ENCODE measurements around the gene RHEX.

Gene RHEX

DNA sequence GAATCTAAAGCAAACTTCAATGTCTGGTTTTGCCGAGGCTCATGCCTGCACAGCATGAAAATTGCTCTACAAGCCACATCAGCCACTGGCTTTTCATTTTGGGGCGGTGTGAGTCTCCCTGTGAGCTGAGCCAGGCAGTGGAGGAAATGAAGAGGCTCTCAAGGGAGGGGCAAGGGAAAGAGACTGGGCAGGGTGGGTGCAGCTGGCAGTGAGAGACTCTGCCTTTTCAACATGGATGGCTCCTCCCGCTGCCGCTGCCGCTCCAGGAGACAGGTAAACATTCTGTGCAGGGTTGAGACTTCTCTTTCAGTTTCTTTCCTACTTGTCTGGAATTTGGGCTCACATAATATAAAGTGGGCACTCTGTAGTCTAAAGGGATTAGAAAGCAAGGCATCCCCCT lies 17.9 kb upstream of the RHEX start:
- H3K4me1 ChIP-seq (ENCODE audit: control insufficient read depth, insufficient read depth, low read length), result peaks cover 5% of the 10 kb centered on the region
- H3K4me3 ChIP-seq (ENCODE audit: low read length), result no peak overlapping the region

DNA sequence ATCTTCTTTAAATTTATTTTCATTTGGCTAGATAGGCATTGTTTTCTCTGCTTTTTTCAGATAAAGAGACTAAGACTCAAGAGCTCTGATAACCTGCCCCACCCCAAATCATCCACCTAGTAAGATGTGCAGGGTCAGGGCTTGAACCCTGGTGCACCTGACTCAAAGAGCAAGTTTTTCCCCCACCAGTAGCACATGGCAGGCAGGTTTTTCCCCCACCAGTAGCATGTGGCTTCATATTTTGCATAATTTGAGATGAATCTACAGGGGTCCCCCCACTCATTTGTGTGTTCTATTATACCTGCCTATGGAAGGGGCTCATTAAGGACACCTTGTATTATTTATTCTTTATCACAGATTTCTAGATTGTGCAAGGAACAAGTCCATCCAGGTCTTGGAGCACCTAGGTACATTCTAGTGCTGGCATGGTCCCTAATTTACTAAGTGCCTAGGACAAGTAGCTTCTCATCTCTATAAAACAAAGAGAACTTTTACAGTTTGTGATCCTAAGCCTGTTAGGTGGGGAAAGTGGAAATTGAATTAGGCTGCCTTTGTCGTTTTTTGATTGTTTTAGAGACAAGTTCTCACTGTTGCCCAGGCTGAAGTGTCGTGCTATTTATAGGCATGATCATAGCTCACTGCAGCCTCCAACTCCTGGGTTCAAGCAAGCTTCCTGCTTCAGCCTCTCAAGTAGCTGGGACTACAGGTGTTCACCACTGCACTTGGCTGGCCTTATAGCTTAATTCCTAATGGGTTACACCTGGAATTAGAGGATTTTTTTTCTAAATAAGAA lies 16.1 kb upstream of the RHEX start:
- H3K36me3 ChIP-seq (ENCODE audit: control insufficient read depth, insufficient read depth, low read length), result no peaks in the 10 kb centered on the region
- no peaks in the 10 kb centered on the region for H3K9me3 ChIP-seq (ENCODE audit: control insufficient read depth, low read length)
- H3K9ac ChIP-seq (ENCODE audit: low read length), result no peak overlapping the region
- no peaks in the 10 kb centered on the region for H3K27me3 ChIP-seq (ENCODE audit: control insufficient read depth, insufficient read depth, low read length)
- H3K4me3 ChIP-seq (ENCODE audit: low read length), result no peak overlapping the region
- peaks cover 5% of the 10 kb centered on the region for H3K4me1 ChIP-seq (ENCODE audit: control insufficient read depth, insufficient read depth, low read length)

More for the DNA sequence above, 17.9 kb upstream of the RHEX start:
- Histone ChIP-seq H3K9ac (ENCODE audit: low read length) (peak overlapping the region; percentile 46), H3K36me3 (ENCODE audit: control insufficient read depth, insufficient read depth, low read length) (no peaks in the 10 kb centered on the region), H3K27me3 (ENCODE audit: control insufficient read depth, insufficient read depth, low read length) (no peaks in the 10 kb centered on the region), H3K9me3 (ENCODE audit: control insufficient read depth, low read length) (no peaks in the 10 kb centered on the region)

DNA sequence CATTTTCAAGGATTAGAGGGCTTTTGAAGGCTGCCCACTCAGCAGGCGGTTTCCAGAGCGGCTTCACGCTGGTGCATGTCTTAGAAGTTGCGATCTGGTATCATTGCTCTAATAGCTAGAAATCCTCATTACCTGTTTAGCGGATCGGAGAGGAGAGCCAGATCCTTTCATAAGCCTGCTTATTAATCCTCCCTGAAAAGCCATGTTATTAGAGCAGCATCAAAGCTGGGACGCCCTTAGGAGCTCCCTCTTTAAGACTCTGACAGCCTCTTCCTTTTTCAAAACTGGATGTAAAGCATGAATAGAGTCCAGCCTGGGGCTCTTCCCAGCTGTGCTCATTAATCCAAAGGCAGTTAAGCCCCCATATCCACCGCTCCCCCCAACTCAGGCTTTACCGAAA lies 15.4 kb upstream of the RHEX start:
- peaks cover 5% of the 10 kb centered on the region for H3K4me1 ChIP-seq (ENCODE audit: control insufficient read depth, insufficient read depth, low read length)
- H3K36me3 ChIP-seq (ENCODE audit: control insufficient read depth, insufficient read depth, low read length), result no peaks in the 10 kb centered on the region
- no peaks in the 10 kb centered on the region for H3K9me3 ChIP-seq (ENCODE audit: control insufficient read depth, low read length)
- no peaks in the 10 kb centered on the region for H3K27me3 ChIP-seq (ENCODE audit: control insufficient read depth, insufficient read depth, low read length)
- no peak overlapping the region for H3K4me3 ChIP-seq (ENCODE audit: low read length)
- no peak overlapping the region for H3K9ac ChIP-seq (ENCODE audit: low read length)

DNA sequence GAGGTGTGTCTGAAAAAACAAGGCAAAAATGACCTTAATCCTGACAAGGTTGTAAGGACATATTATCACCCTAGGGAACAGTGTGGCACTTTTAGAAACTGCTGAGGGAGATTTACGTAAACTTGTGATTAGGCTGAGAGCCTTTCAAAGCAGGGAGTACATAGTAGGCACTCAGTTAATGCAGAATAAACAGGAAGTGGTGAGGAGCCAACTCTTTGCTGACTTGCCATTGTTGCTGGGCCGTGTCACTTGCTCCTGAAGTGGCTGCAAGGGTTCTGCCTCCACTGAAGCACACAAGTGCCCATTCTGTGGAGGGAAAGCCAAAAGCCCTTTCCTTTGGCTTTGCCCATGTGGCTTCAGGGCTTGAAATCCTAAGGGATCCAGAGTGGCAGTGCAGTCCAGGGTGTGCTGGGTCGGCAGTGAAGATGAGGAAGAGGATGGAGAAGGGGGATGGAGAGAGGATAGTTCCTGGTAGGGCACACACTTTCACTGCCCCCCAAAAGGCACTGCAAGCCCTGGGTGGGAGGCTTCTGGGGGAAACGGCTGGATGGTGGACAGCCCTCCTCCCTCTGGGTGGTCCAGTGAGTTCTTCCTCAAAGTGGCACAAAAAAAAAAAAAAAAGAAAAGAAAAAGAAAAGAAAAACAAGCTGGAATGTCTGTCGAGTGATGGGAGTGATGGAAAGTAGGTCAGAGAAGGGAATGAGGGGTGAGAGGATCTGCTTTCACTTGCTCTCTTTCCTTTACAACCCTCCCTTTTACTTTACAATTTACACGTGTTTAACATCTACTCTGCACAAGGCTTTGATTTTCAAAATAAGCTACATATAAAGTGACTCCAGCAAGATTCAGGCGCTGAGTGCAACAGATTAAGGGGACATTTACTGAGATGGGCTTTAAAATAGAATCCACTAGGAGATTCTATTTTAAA lies 13.7 kb upstream of the RHEX start:
- H3K9ac ChIP-seq (ENCODE audit: low read length), result no peak overlapping the region
- peaks cover 5% of the 10 kb centered on the region for H3K4me1 ChIP-seq (ENCODE audit: control insufficient read depth, insufficient read depth, low read length)
- no peaks in the 10 kb centered on the region for H3K36me3 ChIP-seq (ENCODE audit: control insufficient read depth, insufficient read depth, low read length)
- no peaks in the 10 kb centered on the region for H3K9me3 ChIP-seq (ENCODE audit: control insufficient read depth, low read length)
- H3K27me3 ChIP-seq (ENCODE audit: control insufficient read depth, insufficient read depth, low read length), result no peaks in the 10 kb centered on the region
- no peak overlapping the region for H3K4me3 ChIP-seq (ENCODE audit: low read length)

DNA sequence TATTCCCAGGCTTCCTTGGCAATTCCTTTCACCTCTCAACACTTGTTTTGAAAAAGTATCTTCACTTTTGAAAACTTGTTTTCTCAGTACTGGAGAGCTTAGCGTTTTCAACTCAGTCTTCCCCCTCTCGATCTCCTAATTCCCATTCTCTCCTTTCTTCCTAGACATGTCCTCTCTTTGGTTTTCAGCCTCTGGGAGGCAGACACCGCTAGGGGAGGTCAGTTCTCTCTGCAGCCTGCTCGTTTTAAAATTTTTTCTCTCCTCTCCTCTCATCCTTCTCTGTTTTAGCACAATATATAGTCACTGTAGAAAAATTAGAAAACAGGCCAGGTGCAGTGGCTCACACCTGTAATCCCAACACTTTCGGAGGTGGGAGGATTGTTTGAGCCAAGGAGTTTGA lies 12.6 kb upstream of the RHEX start:
- Histone ChIP-seq H3K4me3 (ENCODE audit: low read length) (no peak overlapping the region), H3K9ac (ENCODE audit: low read length) (no peak overlapping the region), H3K9me3 (ENCODE audit: control insufficient read depth, low read length) (no peaks in the 10 kb centered on the region), H3K4me1 (ENCODE audit: control insufficient read depth, insufficient read depth, low read length) (no peaks in the 10 kb centered on the region), H3K27me3 (ENCODE audit: control insufficient read depth, insufficient read depth, low read length) (no peaks in the 10 kb centered on the region), H3K36me3 (ENCODE audit: control insufficient read depth, insufficient read depth, low read length) (no peaks in the 10 kb centered on the region)

DNA sequence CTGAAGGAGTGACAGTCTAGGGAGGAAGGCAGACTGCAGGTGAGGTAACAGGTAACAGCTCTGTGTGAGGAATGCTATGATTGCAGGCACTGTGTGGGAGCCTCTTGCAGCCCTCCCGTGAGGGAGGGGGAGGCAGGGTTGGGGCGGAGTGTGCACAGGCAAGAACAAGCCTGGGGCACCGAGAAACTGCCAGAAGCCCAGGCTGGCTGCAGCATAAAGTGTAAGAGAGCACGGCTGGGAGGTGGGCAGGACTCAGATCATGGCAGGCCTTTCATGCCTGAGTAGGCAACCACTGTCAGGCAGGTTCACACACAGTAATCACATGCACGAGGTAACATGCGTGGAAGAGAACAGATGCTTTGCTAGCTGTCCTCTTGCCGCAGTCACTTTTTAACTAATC lies 11.3 kb upstream of the RHEX start:
- Histone ChIP-seq H3K4me3 (ENCODE audit: low read length) (no peak overlapping the region), H3K9me3 (ENCODE audit: control insufficient read depth, low read length) (no peaks in the 10 kb centered on the region), H3K36me3 (ENCODE audit: control insufficient read depth, insufficient read depth, low read length) (no peaks in the 10 kb centered on the region), H3K9ac (ENCODE audit: low read length) (no peak overlapping the region), H3K27me3 (ENCODE audit: control insufficient read depth, insufficient read depth, low read length) (no peaks in the 10 kb centered on the region), H3K4me1 (ENCODE audit: control insufficient read depth, insufficient read depth, low read length) (no peaks in the 10 kb centered on the region)

DNA sequence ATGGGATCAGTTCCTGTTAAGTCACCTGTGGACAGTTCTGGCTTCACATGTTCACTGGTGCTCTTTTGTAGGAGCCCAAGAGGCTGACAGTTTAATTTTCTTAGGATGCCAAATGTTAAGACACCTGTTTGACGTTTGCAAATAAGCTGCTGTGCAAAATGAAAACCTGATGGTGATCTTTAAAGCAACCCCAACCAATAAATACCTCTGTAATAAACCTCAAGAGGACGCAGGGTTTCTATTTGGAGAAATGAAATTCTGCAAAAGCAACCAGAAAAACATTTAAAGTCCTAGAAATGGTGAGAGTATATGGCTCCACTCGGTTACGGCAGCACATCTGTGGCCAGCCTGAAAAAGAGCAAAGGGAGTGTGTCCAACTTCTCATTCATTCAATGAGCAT lies 5.7 kb upstream of the RHEX start:
- no peaks in the 10 kb centered on the region for H3K36me3 ChIP-seq (ENCODE audit: control insufficient read depth, insufficient read depth, low read length)
- no peaks in the 10 kb centered on the region for H3K27me3 ChIP-seq (ENCODE audit: control insufficient read depth, insufficient read depth, low read length)
- H3K9ac ChIP-seq (ENCODE audit: low read length), result no peak overlapping the region
- no peak overlapping the region for H3K4me3 ChIP-seq (ENCODE audit: low read length)
- peaks cover 16% of the 10 kb centered on the region for H3K4me1 ChIP-seq (ENCODE audit: control insufficient read depth, insufficient read depth, low read length)
- H3K9me3 ChIP-seq (ENCODE audit: control insufficient read depth, low read length), result no peaks in the 10 kb centered on the region

DNA sequence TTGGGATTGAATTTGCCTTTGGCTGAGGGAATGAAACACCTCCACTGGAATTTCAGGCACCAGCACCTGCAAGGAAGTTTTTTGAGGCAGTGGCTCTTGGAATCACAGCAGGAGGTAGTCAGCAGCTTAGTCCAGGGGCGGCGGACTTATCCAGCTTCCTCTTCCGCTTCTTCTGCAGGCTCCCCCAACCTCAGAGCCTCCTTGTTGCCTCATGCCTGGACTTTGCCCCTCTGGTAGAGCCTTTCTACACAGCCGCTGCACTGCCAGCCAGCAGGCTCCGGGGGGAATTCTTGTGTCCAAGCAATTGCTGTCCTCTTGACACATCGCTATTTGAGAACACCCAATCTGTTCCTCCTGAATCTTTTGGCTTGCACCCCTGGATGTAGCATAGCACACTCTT lies 4.4 kb upstream of the RHEX start:
- Histone ChIP-seq H3K4me1 (ENCODE audit: control insufficient read depth, insufficient read depth, low read length) (peaks cover 16% of the 10 kb centered on the region), H3K27me3 (ENCODE audit: control insufficient read depth, insufficient read depth, low read length) (no peaks in the 10 kb centered on the region), H3K36me3 (ENCODE audit: control insufficient read depth, insufficient read depth, low read length) (no peaks in the 10 kb centered on the region), H3K9ac (ENCODE audit: low read length) (peak overlapping the region; percentile 24), H3K9me3 (ENCODE audit: control insufficient read depth, low read length) (no peaks in the 10 kb centered on the region), H3K4me3 (ENCODE audit: low read length) (no peak overlapping the region)

DNA sequence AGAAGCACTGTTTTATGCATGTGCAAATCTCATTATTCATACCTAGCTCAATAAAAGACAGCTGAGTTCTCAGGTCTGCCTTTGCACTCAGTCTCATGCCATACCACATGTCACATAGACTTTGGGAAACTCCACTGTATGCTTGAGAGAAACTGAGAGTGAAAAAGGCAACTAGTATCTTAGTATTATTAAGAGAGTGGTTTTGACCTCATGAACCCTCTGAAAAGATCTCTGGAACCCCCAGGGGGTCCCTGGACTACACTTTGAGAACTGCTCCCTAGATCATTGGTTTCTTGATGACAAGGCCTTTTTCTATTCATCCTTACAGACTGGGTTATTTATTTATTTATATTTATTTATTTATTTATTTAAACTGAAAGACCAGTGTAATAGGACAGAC lies 3.7 kb upstream of the RHEX start:
- Histone ChIP-seq H3K36me3 (ENCODE audit: control insufficient read depth, insufficient read depth, low read length) (no peaks in the 10 kb centered on the region), H3K9me3 (ENCODE audit: control insufficient read depth, low read length) (no peaks in the 10 kb centered on the region), H3K27me3 (ENCODE audit: control insufficient read depth, insufficient read depth, low read length) (no peaks in the 10 kb centered on the region), H3K9ac (ENCODE audit: low read length) (no peak overlapping the region), H3K4me1 (ENCODE audit: control insufficient read depth, insufficient read depth, low read length) (peaks cover 16% of the 10 kb centered on the region), H3K4me3 (ENCODE audit: low read length) (no peak overlapping the region)

DNA sequence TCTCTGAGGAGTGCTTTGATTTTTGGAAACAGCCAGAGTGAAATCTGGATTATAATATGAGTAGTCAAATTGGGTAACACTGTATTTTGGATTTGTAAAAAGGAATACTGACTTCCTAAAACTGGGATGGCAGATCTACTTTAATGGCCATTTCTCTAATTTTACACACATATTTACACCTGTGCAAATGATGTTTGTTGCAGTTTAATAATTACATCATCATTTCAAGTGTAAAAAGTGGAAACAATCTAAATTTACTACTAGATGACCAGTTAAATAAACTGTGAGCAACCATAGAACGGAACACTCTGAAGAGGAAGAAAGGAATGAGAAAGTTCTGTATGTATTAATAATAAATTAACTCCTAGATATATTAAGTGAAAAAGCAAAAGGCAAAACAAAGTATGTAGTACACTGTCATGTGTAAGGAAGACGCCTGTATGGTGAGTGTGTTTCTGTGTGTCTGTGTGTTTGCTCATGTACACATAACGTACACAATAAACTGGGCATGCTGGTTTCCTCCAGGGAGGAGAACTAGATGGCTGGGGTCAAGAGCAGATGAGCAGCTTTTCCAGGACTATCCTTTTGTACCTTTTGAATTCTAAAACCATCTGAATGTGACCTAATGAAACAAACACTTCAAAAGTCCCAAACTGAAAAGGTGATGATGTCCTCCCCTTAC lies 2.9 kb upstream of the RHEX start:
- H3K9ac ChIP-seq (ENCODE audit: low read length), result no peak overlapping the region
- peaks cover 16% of the 10 kb centered on the region for H3K4me1 ChIP-seq (ENCODE audit: control insufficient read depth, insufficient read depth, low read length)
- H3K27me3 ChIP-seq (ENCODE audit: control insufficient read depth, insufficient read depth, low read length), result no peaks in the 10 kb centered on the region
- H3K9me3 ChIP-seq (ENCODE audit: control insufficient read depth, low read length), result no peaks in the 10 kb centered on the region
- no peaks in the 10 kb centered on the region for H3K36me3 ChIP-seq (ENCODE audit: control insufficient read depth, insufficient read depth, low read length)
- H3K4me3 ChIP-seq (ENCODE audit: low read length), result no peak overlapping the region

DNA sequence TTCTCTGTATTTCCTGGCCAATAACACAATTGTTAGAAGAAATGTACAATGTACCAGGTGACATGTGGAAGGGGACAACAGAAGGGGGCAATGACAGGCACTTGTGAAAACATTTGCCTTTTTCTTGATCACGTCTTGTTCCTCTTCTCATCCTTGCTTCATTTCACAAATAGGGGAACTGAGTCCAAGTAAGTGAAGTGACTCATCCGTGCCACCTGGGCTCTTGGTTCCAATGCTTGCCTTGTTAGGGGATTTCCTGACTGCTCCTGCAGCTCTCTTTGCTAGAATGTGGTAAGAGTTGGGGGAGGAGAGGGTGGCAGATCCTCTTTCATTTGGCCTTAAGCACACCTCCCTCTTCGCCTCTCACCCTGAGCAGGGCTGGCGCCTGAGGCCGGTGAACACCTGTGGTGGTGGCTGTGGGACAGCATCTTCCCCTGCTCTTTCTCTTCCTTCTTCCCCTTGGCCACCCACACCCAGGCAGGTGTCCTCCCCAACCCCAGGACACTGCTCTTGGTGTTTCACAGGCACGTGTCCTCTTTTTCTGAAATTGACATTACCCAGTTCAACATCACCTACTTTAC lies 2.2 kb upstream of the RHEX start:
- Histone ChIP-seq H3K9me3 (ENCODE audit: control insufficient read depth, low read length) (no peaks in the 10 kb centered on the region), H3K27me3 (ENCODE audit: control insufficient read depth, insufficient read depth, low read length) (no peaks in the 10 kb centered on the region), H3K4me3 (ENCODE audit: low read length) (no peak overlapping the region), H3K9ac (ENCODE audit: low read length) (no peak overlapping the region), H3K36me3 (ENCODE audit: control insufficient read depth, insufficient read depth, low read length) (no peaks in the 10 kb centered on the region), H3K4me1 (ENCODE audit: control insufficient read depth, insufficient read depth, low read length) (peaks cover 16% of the 10 kb centered on the region)

All from mucosa of stomach (tissue), 1 donor.